GM18951 (cell line): ENCODE measurements around the gene NUDT21.
"Not testable (repeated sequence)": the region's sequence is repeated elsewhere in the genome, so short reads cannot be mapped to it uniquely, and the experiment has no call there.

Experiments
- POLR2A ChIP-seq: IDR thresholded peaks from 4 replicates; pipeline ENCODE4 v1.6.1; 2011; ENCODE audit warnings: mild to moderate bottlenecking; ENCODE audit not compliant: insufficient read length, insufficient read depth; ENCODE audit errors: extremely low read depth
- in situ Hi-C: fragments of 300-500 bp; cut with MboI; formaldehyde crosslinking; loops from one replicate; pipeline ENCODE4 v1.12.0; 2022; ENCODE audit warnings: low sequenced_read_pairs, mixed read lengths, inconsistent platforms; ENCODE audit not compliant: unreplicated experiment

NUDT21 gene

DNA sequence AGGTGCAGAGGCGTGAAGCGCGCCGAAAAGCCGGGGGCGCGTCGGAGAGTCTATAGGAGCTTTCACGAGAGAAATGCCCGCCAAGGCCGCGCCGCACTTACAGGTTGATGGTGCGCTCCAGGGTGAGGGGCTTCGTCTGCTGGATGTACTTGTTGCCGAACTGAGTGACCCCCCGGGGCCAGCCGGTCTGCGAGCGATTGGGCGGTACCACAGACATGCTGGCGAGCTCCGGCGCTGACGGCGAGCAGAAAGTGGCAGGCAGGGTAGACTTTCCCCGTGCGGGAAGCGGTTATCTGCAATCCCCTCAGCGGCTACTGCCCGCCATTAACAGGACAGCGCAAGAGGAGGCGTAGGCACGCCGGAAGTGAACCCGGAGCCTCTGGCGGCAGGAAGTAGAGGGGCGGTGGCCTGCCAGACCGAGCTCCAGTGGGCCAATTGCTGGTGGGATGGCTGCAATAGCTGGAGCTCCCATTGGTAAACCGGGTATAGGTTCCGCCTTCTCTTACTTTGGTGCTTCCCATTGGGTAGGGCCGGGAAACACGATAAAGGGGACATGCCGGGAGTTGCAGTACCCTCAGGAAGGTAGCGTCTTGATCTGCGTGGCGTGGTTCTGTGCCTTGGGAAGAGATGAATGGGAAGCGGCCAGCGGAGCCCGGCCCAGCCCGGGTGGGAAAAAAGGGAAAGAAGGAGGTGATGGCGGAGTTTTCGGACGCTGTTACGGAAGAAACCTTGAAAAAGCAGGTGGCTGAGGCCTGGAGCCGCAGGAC is at the start of gene NUDT21, which contains the start of gene OGFOD1:
NUDT21 (minus strand) TSS at position 347 of the 767 bp plus-strand sequence; CDS start at position 217, 130 bp downstream.
OGFOD1 (plus strand) TSS at position 569 of the 767 bp plus-strand sequence; CDS start at position 628, 59 bp downstream.
- in situ Hi-C loops, result no loop called here
- TF ChIP-seq POLR2A, result peak; percentile 77

GRCh38 chr16:56493815-56494214 is 42.7 kb upstream of the NUDT21 start:
- TF ChIP-seq POLR2A, result no peak
- in situ Hi-C loops, result no loop called here

GRCh38 chr16:56493126-56493525 is 42.0 kb upstream of the NUDT21 start:
- no peak for TF ChIP-seq POLR2A

DNA sequence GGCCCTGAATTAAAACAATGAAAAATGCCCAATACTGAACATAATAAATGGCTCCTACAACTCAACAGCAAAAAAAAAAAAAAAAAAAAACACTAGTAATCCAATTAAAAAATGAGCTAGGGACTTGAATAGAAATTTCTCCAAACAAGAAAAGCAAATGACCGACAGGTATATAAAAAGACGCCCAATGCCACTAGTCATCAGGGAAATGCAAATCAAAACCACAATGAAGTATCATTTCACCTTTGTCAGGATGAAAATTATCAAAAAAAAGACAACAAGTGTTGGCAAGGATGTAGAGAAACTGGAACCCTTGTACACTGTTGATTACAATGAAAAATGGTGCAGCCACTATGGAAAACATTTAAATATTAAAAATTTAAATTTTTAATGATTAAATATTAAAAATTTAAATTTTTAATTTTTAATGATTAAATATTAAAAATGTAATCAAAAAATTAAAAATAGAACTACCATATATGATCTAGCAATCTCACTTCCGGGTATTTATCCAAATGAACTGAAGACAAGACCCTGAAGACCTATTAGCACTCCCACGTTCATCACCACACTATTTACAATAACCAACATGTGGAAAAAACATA is 40.6 kb upstream of the NUDT21 start:
- in situ Hi-C loops, result no loop called here
- no peak for TF ChIP-seq POLR2A

More at GRCh38 chr16:56493126-56493525, 42.0 kb upstream of the NUDT21 start:
- in situ Hi-C loops, result no loop called here

DNA sequence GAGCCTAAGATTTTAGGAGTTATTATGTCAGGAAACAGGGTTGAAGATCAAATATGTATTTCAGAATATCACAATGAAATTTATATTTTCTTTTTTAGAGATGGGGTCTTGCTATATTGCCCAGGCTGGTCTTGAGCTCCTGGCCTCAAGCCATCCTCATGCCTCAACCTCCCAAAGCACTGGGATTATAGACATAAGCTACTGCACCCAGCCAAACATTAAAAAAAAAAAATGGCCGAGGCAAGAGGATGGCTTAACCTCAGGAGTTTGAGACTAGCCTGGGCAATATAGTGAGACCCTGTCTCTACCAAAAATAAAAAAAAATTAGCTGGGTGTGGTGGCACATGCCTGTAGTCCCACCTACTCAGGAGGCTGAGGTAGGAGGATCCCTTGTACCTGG is 37.7 kb upstream of the NUDT21 start:
- in situ Hi-C loops, result not testable (repeated sequence)

GRCh38 chr16:56488035-56488434 is 36.9 kb upstream of the NUDT21 start:
- no peak for TF ChIP-seq POLR2A
- in situ Hi-C loops, result no loop called here

- in situ Hi-C loops, result no loop called here
- no peak for TF ChIP-seq POLR2A
Measured at GRCh38 chr16:56483394-56483793, 32.3 kb upstream of the NUDT21 start.

DNA sequence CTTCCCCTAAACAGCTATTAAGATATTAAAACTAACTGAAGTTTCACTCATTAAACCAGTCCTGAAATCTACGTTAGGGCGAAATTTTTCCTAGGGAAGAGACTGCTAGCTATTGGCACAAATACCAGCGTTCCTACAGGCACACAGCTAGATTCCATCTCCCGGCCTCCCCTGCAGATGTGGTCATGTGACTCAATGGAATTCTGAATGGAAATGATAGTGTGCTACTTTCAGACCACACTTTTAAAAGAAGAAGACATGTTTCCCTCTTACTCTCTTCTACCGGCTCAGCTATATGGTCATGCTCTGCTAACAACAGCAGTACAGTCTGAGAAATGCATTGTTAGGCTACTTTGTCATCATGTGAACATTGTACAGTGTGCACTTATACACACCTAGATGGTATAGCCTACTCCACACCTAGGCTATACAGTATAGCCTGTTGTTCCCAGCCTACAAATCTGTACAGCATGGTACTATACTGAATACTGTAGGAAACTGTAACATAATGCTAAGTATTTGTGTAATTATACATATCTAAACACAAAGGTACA is 31.6 kb upstream of the NUDT21 start:
- no peak for TF ChIP-seq POLR2A
- in situ Hi-C loops, result no loop called here

- TF ChIP-seq POLR2A, result no peak
- in situ Hi-C loops, result no loop called here
Measured at GRCh38 chr16:56481468-56482122, 30.5 kb upstream of the NUDT21 start.

GRCh38 chr16:56480776-56481467 is 29.8 kb upstream of the NUDT21 start:
- TF ChIP-seq POLR2A, result no peak
- in situ Hi-C loops, result no loop called here

DNA sequence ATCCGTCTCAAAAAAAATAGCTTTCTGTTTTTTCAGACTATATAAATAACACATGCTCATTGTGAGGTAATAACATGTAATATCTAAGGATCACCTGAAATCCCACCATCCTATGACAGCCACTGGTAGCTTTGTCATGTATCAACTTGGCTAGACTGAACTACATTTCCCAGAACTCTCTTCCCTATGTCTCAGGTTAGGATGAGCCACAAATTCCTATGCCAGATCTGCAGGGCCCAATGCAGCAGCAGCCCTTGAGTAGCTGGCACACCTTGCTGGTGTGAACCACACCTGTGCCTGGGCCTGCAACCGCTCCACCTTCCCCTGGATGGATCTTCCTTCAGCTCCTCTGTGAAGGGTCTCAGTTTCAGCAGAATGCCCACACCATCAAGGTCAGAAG is 28.3 kb upstream of the NUDT21 start:
- no peak for TF ChIP-seq POLR2A
- in situ Hi-C loops, result no loop called here

DNA sequence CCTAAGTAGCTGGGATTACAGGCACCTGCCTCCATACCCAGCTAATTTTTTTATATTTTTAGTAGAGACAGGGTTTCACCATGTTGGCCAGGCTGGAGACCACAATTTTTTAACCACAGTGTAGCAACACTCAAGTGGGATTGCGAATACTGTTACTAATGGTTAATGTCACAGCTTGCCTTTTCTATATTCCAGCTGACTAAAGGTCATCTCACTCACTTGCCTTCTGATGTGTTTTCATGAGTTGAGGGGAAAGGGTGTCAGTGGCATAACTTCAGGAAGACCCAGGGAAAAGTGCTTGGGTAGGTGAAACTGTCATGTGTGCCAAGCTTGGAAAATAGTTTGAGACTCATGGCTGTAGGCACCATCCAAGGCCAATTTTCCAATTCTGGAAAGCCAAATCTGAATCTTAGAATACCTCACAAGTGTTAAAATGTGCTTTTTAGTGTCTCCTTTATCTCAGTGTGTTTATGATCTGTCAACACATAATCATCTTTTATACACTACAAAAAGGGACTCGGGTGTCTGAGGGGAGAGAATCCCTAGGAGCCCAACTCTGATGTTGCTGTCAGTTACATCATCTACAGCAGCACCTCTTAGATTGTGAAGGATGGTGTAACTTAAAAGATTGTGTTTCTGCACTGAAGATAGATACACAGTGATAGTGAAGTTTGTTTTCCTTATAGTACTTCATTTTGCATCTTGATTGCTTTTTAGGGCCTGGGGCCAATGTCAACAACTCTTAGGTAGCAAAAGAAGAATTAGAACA is 27.3 kb upstream of the NUDT21 start:
- TF ChIP-seq POLR2A, result no peak
- in situ Hi-C loops, result no loop called here
